Prostate gland (tissue), 2 donors: ENCODE data around the gene CLASP1. TPM values are rescaled to one million over a fixed set of nuclear protein-coding genes. Genes with fewer than 3 reads are reported as not detected.
"Not testable (repeated sequence)": the region's sequence is repeated elsewhere in the genome, so short reads cannot be mapped to it uniquely, and the experiment has no call there.

Experiments
- DNase-seq: peaks from one replicate; pipeline ENCODE4 v3.0.0-alpha.2; 2019; ENCODE audit warnings: low spot score
- H3K27ac ChIP-seq, 2 donors: fragments of 200-600 bp; sonication (generic); 2 replicates each; pipeline ENCODE4 v1.5.1; 2017 to 2019
- H3K27me3 ChIP-seq: fragments of 200-600 bp; sonication (generic); replicated peaks from 2 replicates; pipeline ENCODE4 v1.5.1; 2019; ENCODE audit not compliant: insufficient read depth
- H3K36me3 ChIP-seq, 2 donors: fragments of 200-600 bp; sonication (generic); 1 replicate in 1 of 2; 2 replicates in 1 of 2; pipeline versions ENCODE4 v1.5.1 to v1.8.1; 2017 to 2019
- H3K4me1 ChIP-seq: fragments of 200-600 bp; sonication (generic); replicated peaks from 2 replicates; pipeline ENCODE4 v1.5.1; 2019
- H3K4me3 ChIP-seq, 2 donors: fragments of 200-600 bp; sonication (generic); 2 replicates each; pipeline ENCODE4 v1.5.1; 2017 to 2019
- H3K9me3 ChIP-seq: fragments of 200-600 bp; sonication (generic); 2 replicates; pipeline ENCODE4 v1.5.1; 2017
- CTCF ChIP-seq, 4 experiments: fragments of 200-600 bp in 2 of 4; fragments of 450-650 bp in 2 of 4; sonication (generic) in 2 of 4; IDR thresholded peaks; 1 replicate in 3 of 4; 2 replicates in 1 of 4; pipeline ENCODE4 v1.5.1; 2016 to 2019; ENCODE audit warnings: antibody characterized with exemption in 4 of 4, mild to moderate bottlenecking in 2 of 4, moderate library complexity in 2 of 4
- POLR2A ChIP-seq: fragments of 450-650 bp; IDR thresholded peaks from one replicate; pipeline ENCODE4 v1.6.1; 2016; ENCODE audit warnings: antibody characterized with exemption, mild to moderate bottlenecking
- POLR2AphosphoS5 ChIP-seq: sonication (generic); formaldehyde crosslinking; IDR thresholded peaks from one replicate; pipeline ENCODE4 v1.6.1; 2017; ENCODE audit warnings: antibody characterized with exemption
- WGBS: methylation state at CpG from one replicate; pipeline ENCODE4 v1.1.5; 2018; 5-methylcytosine and 5-hydroxymethylcytosine counted together
- intact Hi-C: fragments of 100-400 bp; cut with DNase I; formaldehyde crosslinking; loops from one replicate; pipeline ENCODE4 v1.14.2; 2022
- total RNA-seq, 2 donors: library from RNA; depleted of rRNA; stranded (reverse); fragments of >200 nt; gene quantifications; one replicate each; pipeline ENCODE4 v1.1.0, GENCODE V29; 2016

The CLASP1 gene
- total RNA-seq, 2 donors from 2014 or later: 44.4 to 90.2 TPM

GRCh38 chr2:121686902-121687301 is 37.6 kb upstream of the CLASP1 start:
- no peak overlapping the region for H3K4me3 ChIP-seq
- H3K4me1 ChIP-seq: peaks cover 2% of the 10 kb centered on the region
- WGBS: 98% methylated on average over 2 of the region's 2 CpGs
- H3K36me3 ChIP-seq: no peaks in the 10 kb centered on the region
- no peaks in the 10 kb centered on the region for H3K9me3 ChIP-seq
- H3K27ac ChIP-seq: no peak overlapping the region
- intact Hi-C loops: no loop called here
- DNase-seq: no peak
- no peak for TF ChIP-seq POLR2A
- no peak for TF ChIP-seq POLR2AphosphoS5
- TF ChIP-seq CTCF (IDR thresholded peaks at IDR 0.05): no peak
- H3K27me3 ChIP-seq: no peaks in the 10 kb centered on the region

GRCh38 chr2:121686218-121686617 is 37.0 kb upstream of the CLASP1 start:
- H3K27ac ChIP-seq: no peak overlapping the region
- 84% methylated on average over 19 of the region's 19 CpGs for WGBS
- no peaks in the 10 kb centered on the region for H3K36me3 ChIP-seq
- H3K4me1 ChIP-seq: peaks cover 2% of the 10 kb centered on the region
- H3K4me3 ChIP-seq: no peak overlapping the region
- TF ChIP-seq POLR2AphosphoS5 (no peak), POLR2A (no peak), CTCF (IDR thresholded peaks at IDR 0.05) (no peak)
- no peak for DNase-seq
- intact Hi-C loops: no loop called here
- H3K27me3 ChIP-seq: no peaks in the 10 kb centered on the region
- no peaks in the 10 kb centered on the region for H3K9me3 ChIP-seq

GRCh38 chr2:121682396-121683298 is 33.4 kb upstream of the CLASP1 start:
- Histone ChIP-seq H3K27ac (no peak overlapping the region), H3K4me3 (no peak overlapping the region), H3K9me3 (no peaks in the 10 kb centered on the region), H3K36me3 (no peaks in the 10 kb centered on the region), H3K27me3 (no peaks in the 10 kb centered on the region), H3K4me1 (no peaks in the 10 kb centered on the region)
- intact Hi-C loops: no loop called here
- DNase-seq: no peak
- WGBS: 91% methylated on average over 17 of the region's 17 CpGs
- TF ChIP-seq CTCF (IDR thresholded peaks at IDR 0.05): no peak
- no peak for TF ChIP-seq POLR2A
- TF ChIP-seq POLR2AphosphoS5: no peak

- intact Hi-C loops: no loop called here
- H3K9me3 ChIP-seq: no peaks in the 10 kb centered on the region
- no peaks in the 10 kb centered on the region for H3K36me3 ChIP-seq
- DNase-seq: no peak
- no peak overlapping the region for H3K4me3 ChIP-seq
- H3K27me3 ChIP-seq: no peaks in the 10 kb centered on the region
- H3K27ac ChIP-seq: no peak overlapping the region
- H3K4me1 ChIP-seq: no peaks in the 10 kb centered on the region
- TF ChIP-seq POLR2A (no peak), CTCF (IDR thresholded peaks at IDR 0.05) (no peak), POLR2AphosphoS5 (no peak)
These were observed 28.6 kb upstream of the CLASP1 start for GRCh38 chr2:121677855-121678254.

GRCh38 chr2:121671621-121672020 is 22.4 kb upstream of the CLASP1 start:
- H3K4me3 ChIP-seq, H3K36me3 ChIP-seq, H3K27ac ChIP-seq, H3K9me3 ChIP-seq, H3K27me3 ChIP-seq, H3K4me1 ChIP-seq, intact Hi-C loops, DNase-seq: not testable (repeated sequence)
- WGBS: 96% methylated on average over 1 of the region's 1 CpG
